Liver (tissue), 9 donors: ENCODE results near the gene DHX35. TPM values are rescaled to one million over a fixed set of nuclear protein-coding genes. Genes with fewer than 3 reads are reported as not detected.

Source experiments
- DNase-seq: peaks from one replicate; pipeline ENCODE4 v3.0.0-alpha.2; 2017; ENCODE audit warnings: low spot score
- H3K27ac ChIP-seq, 2 donors: one replicate each; pipeline ENCODE4 v1.7.0; 2013; ENCODE audit warnings: inconsistent platforms in 2 of 2, low read length in 2 of 2, control low read depth in 1 of 2, low read depth in 1 of 2, mild to moderate bottlenecking in 1 of 2
- H3K27me3 ChIP-seq, 4 donors: one replicate each; pipeline versions ENCODE4 v1.6.1 to v1.7.0; 2013; ENCODE audit warnings: low read length in 3 of 4, inconsistent platforms in 1 of 4, mild to moderate bottlenecking in 1 of 4, moderate library complexity in 1 of 4; ENCODE audit not compliant: control insufficient read depth in 4 of 4, insufficient read depth in 4 of 4
- H3K36me3 ChIP-seq, 4 donors: one replicate each; pipeline versions ENCODE4 v1.6.1 to v1.7.0; 2013; ENCODE audit warnings: low read length in 3 of 4, mild to moderate bottlenecking in 3 of 4, low read depth in 1 of 4, moderate library complexity in 1 of 4; ENCODE audit not compliant: control insufficient read depth in 4 of 4, insufficient read depth in 3 of 4
- H3K4me1 ChIP-seq, 4 donors: one replicate each; pipeline versions ENCODE4 v1.6.1 to v1.7.0; 2013; ENCODE audit warnings: low read length in 3 of 4, mild to moderate bottlenecking in 3 of 4, moderate library complexity in 1 of 4; ENCODE audit not compliant: control insufficient read depth in 4 of 4, insufficient read depth in 4 of 4
- H3K4me3 ChIP-seq, 3 donors: one replicate each; pipeline versions ENCODE4 v1.6.1 to v1.7.0; 2013; ENCODE audit warnings: low read length in 3 of 3, control low read depth in 1 of 3, low read depth in 1 of 3, mild to moderate bottlenecking in 1 of 3
- H3K9ac ChIP-seq, 2 donors: one replicate each; pipeline ENCODE4 v1.7.0; 2013; ENCODE audit warnings: low read length in 2 of 2, mild to moderate bottlenecking in 2 of 2, moderate library complexity in 2 of 2, control low read depth in 1 of 2, low read depth in 1 of 2
- H3K9me3 ChIP-seq, 4 donors: one replicate each; pipeline versions ENCODE4 v1.6.1 to v1.7.0; 2013; ENCODE audit warnings: low read length in 3 of 4; ENCODE audit not compliant: control insufficient read depth in 4 of 4
- EGR1 ChIP-seq, 2 donors: IDR thresholded peaks; 2 replicates each; pipeline ENCODE4 v1.6.1; 2016 to 2018; ENCODE audit warnings: antibody characterized with exemption in 2 of 2, low read depth in 2 of 2
- FOXA1 ChIP-seq: IDR thresholded peaks from 2 replicates; pipeline ENCODE4 v1.6.1; 2016; ENCODE audit warnings: antibody characterized with exemption
- FOXA2 ChIP-seq: IDR thresholded peaks from 2 replicates; pipeline ENCODE4 v1.6.1; 2016; ENCODE audit warnings: antibody characterized with exemption
- GABPA ChIP-seq, 2 donors: IDR thresholded peaks in 1 of 2; conservative IDR thresholded peaks in 1 of 2; 2 replicates each; pipeline ENCODE4 v1.6.1; 2016; ENCODE audit warnings: antibody characterized with exemption in 2 of 2, mild to moderate bottlenecking in 1 of 2, moderate library complexity in 1 of 2
- HNF4A ChIP-seq, 2 donors: conservative IDR thresholded peaks; 2 replicates each; pipeline ENCODE4 v1.6.1; 2016; ENCODE audit warnings: antibody characterized with exemption in 2 of 2, mild to moderate bottlenecking in 2 of 2
- HNF4G ChIP-seq: IDR thresholded peaks from 2 replicates; pipeline ENCODE4 v1.6.1; 2016; ENCODE audit warnings: antibody characterized with exemption
- JUND ChIP-seq, 2 donors: IDR thresholded peaks; 2 replicates each; pipeline ENCODE4 v1.6.1; 2016; ENCODE audit warnings: antibody characterized with exemption in 2 of 2
- NR2F2 ChIP-seq: IDR thresholded peaks from 2 replicates; pipeline ENCODE4 v1.6.1; 2016; ENCODE audit warnings: antibody characterized with exemption
- RAD21 ChIP-seq, 2 donors: IDR thresholded peaks; 2 replicates each; pipeline ENCODE4 v1.6.1; 2016; ENCODE audit warnings: antibody characterized with exemption in 2 of 2, mild to moderate bottlenecking in 2 of 2
- RXRA ChIP-seq, 2 donors: IDR thresholded peaks; 2 replicates each; pipeline ENCODE4 v1.6.1; 2017 to 2018; ENCODE audit warnings: antibody characterized with exemption in 2 of 2, mild to moderate bottlenecking in 1 of 2
- SP1 ChIP-seq: IDR thresholded peaks from 2 replicates; pipeline ENCODE4 v1.6.1; 2018; ENCODE audit warnings: antibody characterized with exemption, mild to moderate bottlenecking
- TAF1 ChIP-seq: conservative IDR thresholded peaks from 2 replicates; pipeline ENCODE4 v1.6.1; 2016; ENCODE audit warnings: antibody characterized with exemption, mild to moderate bottlenecking
- YY1 ChIP-seq: IDR thresholded peaks from 2 replicates; pipeline ENCODE4 v1.6.1; 2016; ENCODE audit warnings: antibody characterized with exemption, mild to moderate bottlenecking
- WGBS: extraction: QIAGEN DNeasy Blood & Tissue Kit; methylation state at CpG from one replicate; pipeline ENCODE4 v1.1.7; 2013; 5-methylcytosine and 5-hydroxymethylcytosine counted together
- polyA plus RNA-seq, 2 donors: library from polyadenylated mRNA; stranded (reverse) in 1 of 2; unstranded in 1 of 2; fragments of 200-250 nt in 1 of 2; fragments of >200 nt in 1 of 2; fragmentation: Nextera tagmentation in 1 of 2; extraction: Ambion mirVana in 1 of 2; gene quantifications; one replicate each; pipeline versions ENCODE4 v1.2.1 to v1.2.3, GENCODE V29; 2013 to 2015
- total RNA-seq, 2 donors: library from RNA; depleted of rRNA; stranded (reverse); fragments of >200 nt; gene quantifications; one replicate each; pipeline ENCODE4 v1.2.3, GENCODE V29; 2014
- TF ChIP-seq, protein P1 (sequence below): fragments of 150-350 bp; IDR thresholded peaks from 2 replicates; pipeline ENCODE4 v1.5.1; 2017; ENCODE audit warnings: improper control_type of control experiment, low read depth, low read length; ENCODE audit not compliant: missing input control
- TF ChIP-seq, protein P2 (sequence below): IDR thresholded peaks from 2 replicates; pipeline ENCODE4 v1.6.1; 2016; ENCODE audit warnings: antibody characterized with exemption, mild to moderate bottlenecking
- TF ChIP-seq, protein P3 (sequence below): IDR thresholded peaks from 2 replicates; pipeline ENCODE4 v1.6.1; 2016; ENCODE audit warnings: antibody characterized with exemption
- TF ChIP-seq, protein P4 (sequence below): IDR thresholded peaks from 2 replicates; pipeline ENCODE4 v1.6.1; 2016; ENCODE audit warnings: antibody characterized with exemption
- TF ChIP-seq, protein P5 (sequence below): IDR thresholded peaks from 2 replicates; pipeline ENCODE4 v1.6.1; 2016; ENCODE audit warnings: antibody characterized with exemption
- donor health status: healthy.
- donor health status: healthy.
- donor health status: healthy.
- donor health status: healthy.
- donor health status: healthy.

Gene DHX35
- total and polyA plus RNA-seq, 4 donors, result 2.7 to 10.6 (median 4.8) TPM

DNA sequence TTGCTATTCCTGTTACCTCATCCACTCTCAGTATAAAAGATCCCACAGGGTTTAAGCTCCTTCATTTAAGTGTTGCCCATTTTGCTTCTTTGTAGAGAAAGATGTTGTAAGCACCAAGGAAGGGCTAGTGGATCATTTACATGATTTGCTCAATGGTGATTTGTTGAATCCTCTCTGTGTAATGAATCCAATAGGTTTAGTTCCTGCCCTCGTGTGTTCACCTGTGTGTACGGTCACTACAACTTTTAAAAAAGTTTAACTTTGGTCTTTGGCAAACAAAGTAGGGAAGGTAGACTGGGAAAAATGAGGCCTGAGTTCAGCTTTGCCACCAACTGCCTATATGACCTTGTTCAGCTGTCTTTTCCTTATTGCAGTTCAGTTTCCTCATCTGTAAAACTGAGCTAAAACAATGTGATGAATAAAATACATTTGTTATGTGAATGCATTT is 51.5 kb downstream of the DHX35 start:
- Histone ChIP-seq H3K9me3 (no peaks in the 10 kb centered on the region), H3K9ac (no peak overlapping the region), H3K36me3 (peaks cover 6 to 29% (median 17%) of the 10 kb centered on the region in 4 donors), H3K27me3 (no peaks in the 10 kb centered on the region), H3K27ac (no peak overlapping the region), H3K4me3 (no peak overlapping the region), H3K4me1 (peaks cover 0 to 4% (median 0%) of the 10 kb centered on the region in 4 donors)
- no peak for DNase-seq
- peak; percentile 59 for TF ChIP-seq SP1
- TF ChIP-seq NR2F2, result no peak
- TF ChIP-seq TAF1, result no peak
- peak in 1 of 2 donors; percentile 7 for TF ChIP-seq JUND (IDR thresholded peaks at IDR 0.05)
- TF ChIP-seq RAD21 (IDR thresholded peaks at IDR 0.05), result peak; percentile 34 to 59
- TF ChIP-seq, protein P1, sequence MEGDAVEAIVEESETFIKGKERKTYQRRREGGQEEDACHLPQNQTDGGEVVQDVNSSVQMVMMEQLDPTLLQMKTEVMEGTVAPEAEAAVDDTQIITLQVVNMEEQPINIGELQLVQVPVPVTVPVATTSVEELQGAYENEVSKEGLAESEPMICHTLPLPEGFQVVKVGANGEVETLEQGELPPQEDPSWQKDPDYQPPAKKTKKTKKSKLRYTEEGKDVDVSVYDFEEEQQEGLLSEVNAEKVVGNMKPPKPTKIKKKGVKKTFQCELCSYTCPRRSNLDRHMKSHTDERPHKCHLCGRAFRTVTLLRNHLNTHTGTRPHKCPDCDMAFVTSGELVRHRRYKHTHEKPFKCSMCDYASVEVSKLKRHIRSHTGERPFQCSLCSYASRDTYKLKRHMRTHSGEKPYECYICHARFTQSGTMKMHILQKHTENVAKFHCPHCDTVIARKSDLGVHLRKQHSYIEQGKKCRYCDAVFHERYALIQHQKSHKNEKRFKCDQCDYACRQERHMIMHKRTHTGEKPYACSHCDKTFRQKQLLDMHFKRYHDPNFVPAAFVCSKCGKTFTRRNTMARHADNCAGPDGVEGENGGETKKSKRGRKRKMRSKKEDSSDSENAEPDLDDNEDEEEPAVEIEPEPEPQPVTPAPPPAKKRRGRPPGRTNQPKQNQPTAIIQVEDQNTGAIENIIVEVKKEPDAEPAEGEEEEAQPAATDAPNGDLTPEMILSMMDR, result no peak
- peak; percentile 42 for TF ChIP-seq YY1
- TF ChIP-seq GABPA (IDR thresholded peaks at IDR 0.05 in 1 of 2, conservative IDR thresholded peaks at IDR 0.05 in 1 of 2), result no peak
- peak; percentile 59 to 66 for TF ChIP-seq HNF4A (conservative IDR thresholded peaks at IDR 0.05)
- peak; percentile 29 to 51 for TF ChIP-seq RXRA (IDR thresholded peaks at IDR 0.05)
- TF ChIP-seq, protein P2, sequence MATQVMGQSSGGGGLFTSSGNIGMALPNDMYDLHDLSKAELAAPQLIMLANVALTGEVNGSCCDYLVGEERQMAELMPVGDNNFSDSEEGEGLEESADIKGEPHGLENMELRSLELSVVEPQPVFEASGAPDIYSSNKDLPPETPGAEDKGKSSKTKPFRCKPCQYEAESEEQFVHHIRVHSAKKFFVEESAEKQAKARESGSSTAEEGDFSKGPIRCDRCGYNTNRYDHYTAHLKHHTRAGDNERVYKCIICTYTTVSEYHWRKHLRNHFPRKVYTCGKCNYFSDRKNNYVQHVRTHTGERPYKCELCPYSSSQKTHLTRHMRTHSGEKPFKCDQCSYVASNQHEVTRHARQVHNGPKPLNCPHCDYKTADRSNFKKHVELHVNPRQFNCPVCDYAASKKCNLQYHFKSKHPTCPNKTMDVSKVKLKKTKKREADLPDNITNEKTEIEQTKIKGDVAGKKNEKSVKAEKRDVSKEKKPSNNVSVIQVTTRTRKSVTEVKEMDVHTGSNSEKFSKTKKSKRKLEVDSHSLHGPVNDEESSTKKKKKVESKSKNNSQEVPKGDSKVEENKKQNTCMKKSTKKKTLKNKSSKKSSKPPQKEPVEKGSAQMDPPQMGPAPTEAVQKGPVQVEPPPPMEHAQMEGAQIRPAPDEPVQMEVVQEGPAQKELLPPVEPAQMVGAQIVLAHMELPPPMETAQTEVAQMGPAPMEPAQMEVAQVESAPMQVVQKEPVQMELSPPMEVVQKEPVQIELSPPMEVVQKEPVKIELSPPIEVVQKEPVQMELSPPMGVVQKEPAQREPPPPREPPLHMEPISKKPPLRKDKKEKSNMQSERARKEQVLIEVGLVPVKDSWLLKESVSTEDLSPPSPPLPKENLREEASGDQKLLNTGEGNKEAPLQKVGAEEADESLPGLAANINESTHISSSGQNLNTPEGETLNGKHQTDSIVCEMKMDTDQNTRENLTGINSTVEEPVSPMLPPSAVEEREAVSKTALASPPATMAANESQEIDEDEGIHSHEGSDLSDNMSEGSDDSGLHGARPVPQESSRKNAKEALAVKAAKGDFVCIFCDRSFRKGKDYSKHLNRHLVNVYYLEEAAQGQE, result no peak
- TF ChIP-seq, protein P3, sequence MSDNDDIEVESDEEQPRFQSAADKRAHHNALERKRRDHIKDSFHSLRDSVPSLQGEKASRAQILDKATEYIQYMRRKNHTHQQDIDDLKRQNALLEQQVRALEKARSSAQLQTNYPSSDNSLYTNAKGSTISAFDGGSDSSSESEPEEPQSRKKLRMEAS, result no peak
- TF ChIP-seq FOXA1, result no peak
- TF ChIP-seq FOXA2, result no peak
- TF ChIP-seq EGR1 (IDR thresholded peaks at IDR 0.05; ENCODE audit: low read depth in 2 of 2), result no peak
- TF ChIP-seq, protein P4, sequence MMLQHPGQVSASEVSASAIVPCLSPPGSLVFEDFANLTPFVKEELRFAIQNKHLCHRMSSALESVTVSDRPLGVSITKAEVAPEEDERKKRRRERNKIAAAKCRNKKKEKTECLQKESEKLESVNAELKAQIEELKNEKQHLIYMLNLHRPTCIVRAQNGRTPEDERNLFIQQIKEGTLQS, result no peak
- TF ChIP-seq HNF4G, result no peak
- TF ChIP-seq, protein P5, sequence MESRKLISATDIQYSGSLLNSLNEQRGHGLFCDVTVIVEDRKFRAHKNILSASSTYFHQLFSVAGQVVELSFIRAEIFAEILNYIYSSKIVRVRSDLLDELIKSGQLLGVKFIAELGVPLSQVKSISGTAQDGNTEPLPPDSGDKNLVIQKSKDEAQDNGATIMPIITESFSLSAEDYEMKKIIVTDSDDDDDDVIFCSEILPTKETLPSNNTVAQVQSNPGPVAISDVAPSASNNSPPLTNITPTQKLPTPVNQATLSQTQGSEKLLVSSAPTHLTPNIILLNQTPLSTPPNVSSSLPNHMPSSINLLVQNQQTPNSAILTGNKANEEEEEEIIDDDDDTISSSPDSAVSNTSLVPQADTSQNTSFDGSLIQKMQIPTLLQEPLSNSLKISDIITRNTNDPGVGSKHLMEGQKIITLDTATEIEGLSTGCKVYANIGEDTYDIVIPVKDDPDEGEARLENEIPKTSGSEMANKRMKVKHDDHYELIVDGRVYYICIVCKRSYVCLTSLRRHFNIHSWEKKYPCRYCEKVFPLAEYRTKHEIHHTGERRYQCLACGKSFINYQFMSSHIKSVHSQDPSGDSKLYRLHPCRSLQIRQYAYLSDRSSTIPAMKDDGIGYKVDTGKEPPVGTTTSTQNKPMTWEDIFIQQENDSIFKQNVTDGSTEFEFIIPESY, result no peak
- 36% methylated on average over 2 of the region's 2 CpGs for WGBS
